Measurements from ENCODE around the gene LTB4R. TPM values are rescaled to one million over a fixed set of nuclear protein-coding genes. Genes with fewer than 3 reads are reported as not detected.

The LTB4R gene
- total and polyA plus RNA-seq, 2 donors from 2014 or later = 4.6 to 9.3 TPM

- no peak overlapping the region for H3K27ac ChIP-seq (ENCODE audit: low read depth in 2 of 2, low read length in 2 of 2)
- no peak overlapping the region for H3K9ac ChIP-seq (ENCODE audit: low read length in 3 of 3)
- no peak overlapping the region for H3K4me3 ChIP-seq (ENCODE audit: low read length in 3 of 3)
- FAIRE-seq = no peak
- intact Hi-C loops (cut with DNase I) = no loop called here
- H3K9me3 ChIP-seq (ENCODE audit: control insufficient read depth in 2 of 3, insufficient read depth in 1 of 3, low read length in 3 of 3) = no peaks in the 10 kb centered on the region
- no peak for TF ChIP-seq CTCF (IDR thresholded peaks at IDR 0.05; ENCODE audit: borderline replicate concordance, extremely low read depth, insufficient read depth)
- no peaks in the 10 kb centered on the region for H3K27me3 ChIP-seq (ENCODE audit: control insufficient read depth, insufficient read depth, low read length)
- no peak for DNase-seq
- H3K4me1 ChIP-seq (ENCODE audit: control insufficient read depth in 2 of 3, insufficient read depth in 2 of 3, low read depth in 1 of 3, low read length in 3 of 3) = peaks cover 0 to 4% (median 0%) of the 10 kb centered on the region in 3 donors
- H3K36me3 ChIP-seq (ENCODE audit: control insufficient read depth in 2 of 3, insufficient read depth in 3 of 3, low read length in 3 of 3) = no peaks in the 10 kb centered on the region
Measured at GRCh38 chr14:24347134-24347533, 35.8 kb downstream of the LTB4R start.

- no peak overlapping the region for H3K9ac ChIP-seq (ENCODE audit: low read length in 3 of 3)
- H3K9me3 ChIP-seq (ENCODE audit: control insufficient read depth in 2 of 3, insufficient read depth in 1 of 3, low read length in 3 of 3) = no peaks in the 10 kb centered on the region
- DNase-seq (no peak), FAIRE-seq (no peak)
- H3K27me3 ChIP-seq (ENCODE audit: control insufficient read depth, insufficient read depth, low read length) = no peaks in the 10 kb centered on the region
- H3K4me1 ChIP-seq (ENCODE audit: control insufficient read depth in 2 of 3, insufficient read depth in 2 of 3, low read depth in 1 of 3, low read length in 3 of 3) = peaks cover 0 to 4% (median 0%) of the 10 kb centered on the region in 3 donors
- no peak overlapping the region for H3K27ac ChIP-seq (ENCODE audit: low read depth in 2 of 2, low read length in 2 of 2)
- H3K36me3 ChIP-seq (ENCODE audit: control insufficient read depth in 2 of 3, insufficient read depth in 3 of 3, low read length in 3 of 3) = no peaks in the 10 kb centered on the region
- intact Hi-C loops (cut with DNase I) = no loop called here
- TF ChIP-seq CTCF (IDR thresholded peaks at IDR 0.05; ENCODE audit: borderline replicate concordance, extremely low read depth, insufficient read depth) = no peak
- H3K4me3 ChIP-seq (ENCODE audit: low read length in 3 of 3) = no peak overlapping the region
Measured at GRCh38 chr14:24348186-24348585, 36.9 kb downstream of the LTB4R start.

GRCh38 chr14:24349742-24350141 is 38.4 kb downstream of the LTB4R start:
- H3K27ac ChIP-seq (ENCODE audit: low read depth in 2 of 2, low read length in 2 of 2) = no peak overlapping the region
- H3K36me3 ChIP-seq (ENCODE audit: control insufficient read depth in 2 of 3, insufficient read depth in 3 of 3, low read length in 3 of 3) = no peaks in the 10 kb centered on the region
- no peak for TF ChIP-seq CTCF (IDR thresholded peaks at IDR 0.05; ENCODE audit: borderline replicate concordance, extremely low read depth, insufficient read depth)
- no peak overlapping the region for H3K4me3 ChIP-seq (ENCODE audit: low read length in 3 of 3)
- intact Hi-C loops (cut with DNase I) = no loop called here
- no peaks in the 10 kb centered on the region for H3K9me3 ChIP-seq (ENCODE audit: control insufficient read depth in 2 of 3, insufficient read depth in 1 of 3, low read length in 3 of 3)
- no peak overlapping the region for H3K9ac ChIP-seq (ENCODE audit: low read length in 3 of 3)
- peaks cover 0 to 4% (median 0%) of the 10 kb centered on the region in 3 donors for H3K4me1 ChIP-seq (ENCODE audit: control insufficient read depth in 2 of 3, insufficient read depth in 2 of 3, low read depth in 1 of 3, low read length in 3 of 3)
- H3K27me3 ChIP-seq (ENCODE audit: control insufficient read depth, insufficient read depth, low read length) = no peaks in the 10 kb centered on the region
- no peak for FAIRE-seq
- no peak for DNase-seq

- no peak overlapping the region for H3K4me3 ChIP-seq (ENCODE audit: low read length in 3 of 3)
- no peaks in the 10 kb centered on the region for H3K36me3 ChIP-seq (ENCODE audit: control insufficient read depth in 2 of 3, insufficient read depth in 3 of 3, low read length in 3 of 3)
- intact Hi-C loops (cut with DNase I) = no loop called here
- TF ChIP-seq CTCF (IDR thresholded peaks at IDR 0.05; ENCODE audit: borderline replicate concordance, extremely low read depth, insufficient read depth) = no peak
- H3K9ac ChIP-seq (ENCODE audit: low read length in 3 of 3) = no peak overlapping the region
- no peaks in the 10 kb centered on the region for H3K27me3 ChIP-seq (ENCODE audit: control insufficient read depth, insufficient read depth, low read length)
- peak in 2 of 5 donors; percentile 31 to 52 for DNase-seq
- H3K4me1 ChIP-seq (ENCODE audit: control insufficient read depth in 2 of 3, insufficient read depth in 2 of 3, low read depth in 1 of 3, low read length in 3 of 3) = peaks cover 0 to 4% (median 0%) of the 10 kb centered on the region in 3 donors
- no peak for FAIRE-seq
- H3K9me3 ChIP-seq (ENCODE audit: control insufficient read depth in 2 of 3, insufficient read depth in 1 of 3, low read length in 3 of 3) = no peaks in the 10 kb centered on the region
- no peak overlapping the region for H3K27ac ChIP-seq (ENCODE audit: low read depth in 2 of 2, low read length in 2 of 2)
Measured at GRCh38 chr14:24351517-24351916, 40.2 kb downstream of the LTB4R start.
